Endodermal cell (in vitro differentiated cells): Measurements from ENCODE around the gene DRD3. TPM values are rescaled to one million over a fixed set of nuclear protein-coding genes. Genes with fewer than 3 reads are reported as not detected.

Experiments
- DNase-seq: peaks from one replicate; pipeline ENCODE4 v3.0.0-alpha.2; 2017
- H3K27ac ChIP-seq: 2 replicates; pipeline ENCODE4 v1.5.1; 2013; ENCODE audit warnings: mild to moderate bottlenecking, low read depth, low read length, moderate library complexity
- H3K27me3 ChIP-seq: 2 replicates; pipeline ENCODE4 v1.6.1; 2013; ENCODE audit warnings: mild to moderate bottlenecking, low read length, moderate library complexity; ENCODE audit not compliant: insufficient read depth, control insufficient read depth, poor library complexity, severe bottlenecking
- H3K36me3 ChIP-seq: 2 replicates; pipeline ENCODE4 v1.7.0; 2013; ENCODE audit warnings: mild to moderate bottlenecking, low read length, moderate library complexity; ENCODE audit not compliant: control insufficient read depth, insufficient read depth
- H3K4me1 ChIP-seq: one replicate; pipeline ENCODE4 v1.7.0; 2013; ENCODE audit warnings: low read length; ENCODE audit not compliant: control insufficient read depth, insufficient read depth
- H3K4me3 ChIP-seq: 2 replicates; pipeline ENCODE4 v1.5.1; 2013; ENCODE audit warnings: mild to moderate bottlenecking, low read length, moderate library complexity
- H3K9ac ChIP-seq: 2 replicates; pipeline ENCODE4 v1.6.1; 2013; ENCODE audit warnings: mild to moderate bottlenecking, low read length, moderate library complexity; ENCODE audit not compliant: poor library complexity, severe bottlenecking; ENCODE audit errors: extremely low read depth
- H3K9me3 ChIP-seq: 2 replicates; pipeline ENCODE4 v1.6.1; 2013; ENCODE audit warnings: mild to moderate bottlenecking, low read length, moderate library complexity; ENCODE audit not compliant: control insufficient read depth
- H3K27ac Mint-ChIP-seq: 2 replicates; pipeline ENCODE4 v1.8.0; 2020; ENCODE audit warnings: mixed read lengths
- H3K27me3 Mint-ChIP-seq: 2 replicates; pipeline ENCODE4 v1.8.0; 2021; ENCODE audit warnings: mild to moderate bottlenecking, mixed read lengths; ENCODE audit not compliant: insufficient read depth
- H3K36me3 Mint-ChIP-seq: 2 replicates; pipeline ENCODE4 v1.8.0; 2020; ENCODE audit warnings: low read depth, mixed read lengths
- H3K4me1 Mint-ChIP-seq: 2 replicates; pipeline ENCODE4 v1.8.0; 2020; ENCODE audit warnings: mixed read lengths
- H3K4me3 Mint-ChIP-seq: 2 replicates; pipeline ENCODE4 v1.8.0; 2020; ENCODE audit warnings: mild to moderate bottlenecking, moderate library complexity, mixed read lengths
- H3K9me3 Mint-ChIP-seq: 2 replicates; pipeline ENCODE4 v1.8.0; 2020; ENCODE audit warnings: mild to moderate bottlenecking, mixed read lengths
- WGBS, 2 experiments: methylation state at CpG; one replicate each; pipeline versions ENCODE4 v1.1.5 to v1.1.7; 2013; ENCODE audit warnings: missing lambda C conversion rate in 2 of 2, mixed read lengths in 1 of 2; ENCODE audit not compliant: insufficient coverage in 1 of 2, insufficient read length in 1 of 2; 5-methylcytosine and 5-hydroxymethylcytosine counted together
- total RNA-seq, 2 donors: library from RNA; stranded (reverse); fragmentation: NEBNext Ultra II Directional in 1 of 2; extraction: Animal tissue kit (Norgen Biotek cat#: 25700) in 1 of 2; gene quantifications; 2 replicates in 1 of 2; 3 replicates in 1 of 2; pipeline ENCODE4 v1.2.1, GENCODE V29; 2021
- TF ChIP-seq, protein P1 (sequence below): fragments of 200-600 bp; sonication (generic); conservative IDR thresholded peaks from 2 replicates; pipeline ENCODE4 v1.5.0; 2021; ENCODE audit warnings: antibody characterized with exemption, mild to moderate bottlenecking

The DRD3 gene
- total RNA-seq, 2 donors from 2014 or later, result not detected

DNA sequence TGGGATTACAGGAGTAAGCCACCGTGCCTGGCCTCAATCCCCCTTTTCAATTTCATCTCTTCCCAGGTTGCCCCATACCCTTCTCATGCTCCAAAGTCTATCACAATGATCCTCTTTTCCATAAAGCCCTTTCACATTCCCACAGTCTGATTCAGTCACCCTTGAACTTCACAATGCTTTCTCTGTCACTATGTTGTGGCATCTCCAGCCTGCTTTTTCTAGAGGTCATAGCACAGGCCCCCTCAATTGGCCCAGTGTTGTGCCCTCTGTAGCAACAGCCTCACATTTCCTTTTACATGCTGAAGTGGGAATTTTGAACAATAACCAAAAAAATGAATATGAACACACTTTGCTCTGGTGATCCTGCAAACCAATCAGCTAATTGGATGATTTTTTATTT, 21.5 kb downstream of the DRD3 start:
- TF ChIP-seq, protein P1, sequence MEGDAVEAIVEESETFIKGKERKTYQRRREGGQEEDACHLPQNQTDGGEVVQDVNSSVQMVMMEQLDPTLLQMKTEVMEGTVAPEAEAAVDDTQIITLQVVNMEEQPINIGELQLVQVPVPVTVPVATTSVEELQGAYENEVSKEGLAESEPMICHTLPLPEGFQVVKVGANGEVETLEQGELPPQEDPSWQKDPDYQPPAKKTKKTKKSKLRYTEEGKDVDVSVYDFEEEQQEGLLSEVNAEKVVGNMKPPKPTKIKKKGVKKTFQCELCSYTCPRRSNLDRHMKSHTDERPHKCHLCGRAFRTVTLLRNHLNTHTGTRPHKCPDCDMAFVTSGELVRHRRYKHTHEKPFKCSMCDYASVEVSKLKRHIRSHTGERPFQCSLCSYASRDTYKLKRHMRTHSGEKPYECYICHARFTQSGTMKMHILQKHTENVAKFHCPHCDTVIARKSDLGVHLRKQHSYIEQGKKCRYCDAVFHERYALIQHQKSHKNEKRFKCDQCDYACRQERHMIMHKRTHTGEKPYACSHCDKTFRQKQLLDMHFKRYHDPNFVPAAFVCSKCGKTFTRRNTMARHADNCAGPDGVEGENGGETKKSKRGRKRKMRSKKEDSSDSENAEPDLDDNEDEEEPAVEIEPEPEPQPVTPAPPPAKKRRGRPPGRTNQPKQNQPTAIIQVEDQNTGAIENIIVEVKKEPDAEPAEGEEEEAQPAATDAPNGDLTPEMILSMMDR, result no peak
- no peaks in the 10 kb centered on the region for H3K36me3 ChIP-seq
- H3K9ac ChIP-seq, result no peak overlapping the region
- 92 to 94% methylated on average over 1 of the region's 1 CpG for WGBS, 2 experiments
- H3K27me3 ChIP-seq, result peaks cover 16% of the 10 kb centered on the region
- no peak overlapping the region for H3K4me3 Mint-ChIP-seq
- no peak overlapping the region for H3K27ac ChIP-seq
- no peaks in the 10 kb centered on the region for H3K9me3 Mint-ChIP-seq
- H3K4me1 Mint-ChIP-seq, result peaks cover 3% of the 10 kb centered on the region
- H3K9me3 ChIP-seq, result no peaks in the 10 kb centered on the region
- DNase-seq, result no peak
- H3K4me3 ChIP-seq, result no peak overlapping the region
- no peak overlapping the region for H3K27ac Mint-ChIP-seq
- peaks cover 12% of the 10 kb centered on the region for H3K27me3 Mint-ChIP-seq
- no peaks in the 10 kb centered on the region for H3K36me3 Mint-ChIP-seq
- H3K4me1 ChIP-seq, result no peaks in the 10 kb centered on the region

DNA sequence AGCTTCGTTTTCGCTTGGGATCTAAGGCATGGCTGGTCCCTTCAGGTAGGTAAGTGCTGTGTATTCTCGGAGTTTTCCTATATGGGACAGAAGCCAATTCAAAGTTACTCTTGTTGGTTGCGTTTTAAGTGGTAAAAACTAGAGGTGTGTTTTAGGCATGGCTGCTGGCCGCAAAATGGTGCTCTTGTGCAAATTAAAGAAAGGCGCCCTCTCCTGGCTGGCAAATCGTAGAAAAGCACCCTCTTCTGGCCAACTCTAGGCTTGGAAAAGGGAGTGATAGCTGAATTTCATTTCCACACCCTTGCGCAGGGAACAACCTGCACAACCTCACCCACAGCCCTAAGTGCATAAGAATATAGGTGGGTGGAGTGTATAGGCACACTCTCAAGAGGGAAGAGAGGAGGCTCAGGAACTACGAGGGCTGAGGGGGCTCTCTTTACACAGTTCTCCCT, 23.5 kb downstream of the DRD3 start:
- Mint-ChIP-seq H3K36me3 (no peaks in the 10 kb centered on the region), H3K4me1 (peaks cover 4% of the 10 kb centered on the region), H3K9me3 (no peaks in the 10 kb centered on the region), H3K4me3 (no peak overlapping the region), H3K27me3 (peaks cover 12% of the 10 kb centered on the region), H3K27ac (no peak overlapping the region)
- Histone ChIP-seq H3K4me1 (no peaks in the 10 kb centered on the region), H3K4me3 (no peak overlapping the region), H3K9me3 (no peaks in the 10 kb centered on the region), H3K36me3 (no peaks in the 10 kb centered on the region), H3K27me3 (peaks cover 16% of the 10 kb centered on the region), H3K27ac (no peak overlapping the region), H3K9ac (no peak overlapping the region)
- WGBS, 2 experiments, result 74 to 75% methylated on average over 5 to 9 of the region's 9 CpGs
- TF ChIP-seq, protein P1, result peak; percentile 86
- peak; percentile 82 for DNase-seq

DNA sequence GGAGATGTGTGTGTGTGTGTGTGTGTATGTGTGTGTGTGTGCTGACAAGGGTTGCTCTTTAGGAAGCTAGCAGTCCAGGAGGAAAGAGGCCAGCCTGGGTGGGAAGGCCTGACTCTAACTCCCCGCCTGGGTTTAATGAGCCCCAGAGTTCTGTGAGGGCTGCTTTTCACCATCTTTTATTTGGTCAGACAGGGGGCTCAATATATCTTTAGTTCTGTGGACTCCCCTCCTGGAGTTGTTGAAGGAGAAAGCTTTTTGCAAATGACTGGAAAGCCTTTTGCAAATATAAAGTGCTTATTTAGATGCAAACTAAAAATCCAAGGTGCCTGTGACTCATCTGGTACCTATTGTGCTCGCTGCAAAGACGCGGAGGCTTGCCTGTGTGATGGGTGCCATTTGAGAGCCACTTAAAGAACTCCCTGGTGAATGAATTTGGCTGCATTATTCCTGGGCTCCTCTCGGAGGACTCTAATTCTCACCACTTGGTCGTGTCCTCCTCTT, 24.5 kb downstream of the DRD3 start:
- no peak overlapping the region for H3K9ac ChIP-seq
- peaks cover 16% of the 10 kb centered on the region for H3K27me3 ChIP-seq
- no peak overlapping the region for H3K4me3 Mint-ChIP-seq
- H3K27ac ChIP-seq, result no peak overlapping the region
- H3K4me3 ChIP-seq, result no peak overlapping the region
- WGBS, 2 experiments, result 31 to 43% methylated on average over 3 to 6 of the region's 6 CpGs
- peaks cover 12% of the 10 kb centered on the region for H3K27me3 Mint-ChIP-seq
- no peaks in the 10 kb centered on the region for H3K36me3 Mint-ChIP-seq
- no peaks in the 10 kb centered on the region for H3K9me3 ChIP-seq
- TF ChIP-seq, protein P1, result no peak
- H3K4me1 Mint-ChIP-seq, result peaks cover 4% of the 10 kb centered on the region
- H3K36me3 ChIP-seq, result no peaks in the 10 kb centered on the region
- H3K9me3 Mint-ChIP-seq, result no peaks in the 10 kb centered on the region
- no peaks in the 10 kb centered on the region for H3K4me1 ChIP-seq
- H3K27ac Mint-ChIP-seq, result peak overlapping the region; percentile 79
- DNase-seq, result peak; percentile 82
